ENCODE data around the gene SLC25A42. TPM values are rescaled to one million over a fixed set of nuclear protein-coding genes. Genes with fewer than 3 reads are reported as not detected.

SLC25A42 gene
- total and polyA plus RNA-seq, 2 of the 4 experiments (the other 2 are of a cell fraction), result 2.0 to 9.9 TPM

GRCh38 chr19:19053508-19054314 is 10.1 kb upstream of the SLC25A42 start (continued):
- TF ChIP-seq RFX5 (IDR thresholded peaks at IDR 0.05; ENCODE audit: low read depth, low read length), result no peak

- H4K5ac ChIP-seq (ENCODE audit: low read depth, low read length), result no peak overlapping the region
- no peak for DNase-seq
- H3K27ac ChIP-seq (ENCODE audit: insufficient read depth, low read length), result no peak overlapping the region
- H2AK5ac ChIP-seq (ENCODE audit: low read depth, low read length), result no peak overlapping the region
- H3K27me3 ChIP-seq (ENCODE audit: control insufficient read depth, insufficient read depth, low read length), result no peaks in the 10 kb centered on the region
- BruUV-seq (replicated peaks), result no TSS peak
- no peak overlapping the region for H4K91ac ChIP-seq (ENCODE audit: insufficient read depth, low read depth, low read length)
- H2BK5ac ChIP-seq (ENCODE audit: low read depth, low read length, poor library complexity, severe bottlenecking), result no peak overlapping the region
- H2BK120ac ChIP-seq (ENCODE audit: low read depth, low read length), result no peak overlapping the region
- no peak overlapping the region for H4K8ac ChIP-seq (ENCODE audit: low read depth in 2 of 2, low read length in 2 of 2)
- no peak overlapping the region for H3K4ac ChIP-seq (ENCODE audit: low read depth, low read length)
- no peaks in the 10 kb centered on the region; the same call in 1 of the 2 replicates for H3K9me1 ChIP-seq (ENCODE audit: insufficient read depth, low read length)
- H3K56ac ChIP-seq (ENCODE audit: extremely low read depth, insufficient read depth, low read length), result no peak overlapping the region
- H2AK9ac ChIP-seq (replicated peaks; ENCODE audit: low read depth, low read length, poor library complexity), result no peak overlapping the region
- peaks cover 62% of the 10 kb centered on the region for H3K36me3 ChIP-seq (ENCODE audit: control insufficient read depth, insufficient read depth, low read length)
- 95% methylated on average over 4 of the region's 15 CpGs; no CpG with 5 or more reads in 1 of the 2 experiments for WGBS, 2 experiments (ENCODE audit: extremely low coverage in 2 of 2, insufficient read length in 1 of 2)
- no peak overlapping the region for H3K4me3 ChIP-seq (ENCODE audit: insufficient read depth, low read depth, low read length)
- intact Hi-C loops (cut with micrococcal nuclease) (loop anchor here (1.0 kb wide), 2 partner anchors 59 to 85 kb away; no protein-coding TSS in a partner anchor), in situ Hi-C loops (cut with MboI; ENCODE audit: low sequenced_read_pairs) (no loop called here), dilution Hi-C loops (cut with HindIII; ENCODE audit: low sequenced_read_pairs, unreplicated experiment) (no loop called here)
- H3K9me3 ChIP-seq (ENCODE audit: control insufficient read depth, insufficient read depth, low read length), result no peaks in the 10 kb centered on the region
- H3K18ac ChIP-seq (ENCODE audit: low read depth, low read length), result no peak overlapping the region
- no peak overlapping the region for H2BK15ac ChIP-seq (ENCODE audit: low read depth, low read length)
- no peak overlapping the region for H3K4me2 ChIP-seq (ENCODE audit: low read depth, low read length)
- no peak overlapping the region for H3K23ac ChIP-seq (ENCODE audit: low read depth, low read length)
- ChIA-PET CTCF (no interaction called here), POLR2A (ENCODE audit: unreplicated experiment) (no interaction called here)
- no peak overlapping the region for H2BK20ac ChIP-seq (ENCODE audit: low read depth, low read length)
- ATAC-seq (ENCODE audit: low read depth), result no peak
- no peaks in the 10 kb centered on the region; the same call in 1 of the 2 replicates for H4K20me1 ChIP-seq (ENCODE audit: insufficient read depth, low read length)
- H2AFZ ChIP-seq (replicated peaks; ENCODE audit: low read length, poor library complexity), result no peak overlapping the region
- H3K14ac ChIP-seq (replicated peaks; ENCODE audit: low read depth, low read length), result no peak overlapping the region
- H3K4me1 ChIP-seq (ENCODE audit: control insufficient read depth, insufficient read depth, low read length), result no peaks in the 10 kb centered on the region
- peaks cover 0 to 19% of the 10 kb centered on the region in 2 experiments; a peak in 1 of 4 replicates for H3K79me1 ChIP-seq (ENCODE audit: low read depth in 1 of 2, low read length in 2 of 2)
- H3K9ac ChIP-seq (ENCODE audit: low read depth, low read length), result no peak overlapping the region
- TF ChIP-seq CEBPB (IDR thresholded peaks at IDR 0.05; ENCODE audit: low read depth, low read length) (no peak), RAD21 (IDR thresholded peaks at IDR 0.05; ENCODE audit: low read length) (no peak), SMC3 (IDR thresholded peaks at IDR 0.05; ENCODE audit: low read depth, low read length) (no peak), ELK1 (IDR thresholded peaks at IDR 0.05; ENCODE audit: borderline replicate concordance, low read depth, low read length) (no peak), CHD1 (IDR thresholded peaks at IDR 0.05; ENCODE audit: low read depth, low read length) (no peak), FOS (IDR thresholded peaks at IDR 0.05; ENCODE audit: low read depth, low read length) (no peak), RCOR1 (IDR thresholded peaks at IDR 0.05; ENCODE audit: insufficient replicate concordance, low read length) (no peak), MXI1 (IDR thresholded peaks at IDR 0.05; ENCODE audit: borderline replicate concordance, low read depth, low read length) (no peak), NFE2L2 (IDR thresholded peaks at IDR 0.05; ENCODE audit: low read depth, low read length) (no peak), POLR2A (IDR thresholded peaks at IDR 0.05; ENCODE audit: low read depth, low read length) (no peak), RFX5 (IDR thresholded peaks at IDR 0.05; ENCODE audit: low read depth, low read length) (no peak), MAZ (IDR thresholded peaks at IDR 0.05; ENCODE audit: borderline replicate concordance, low read depth, low read length) (no peak), BHLHE40 (IDR thresholded peaks at IDR 0.05; ENCODE audit: low read depth, low read length) (no peak), USF2 (IDR thresholded peaks at IDR 0.05; ENCODE audit: low read depth, low read length) (no peak)
Measured at GRCh38 chr19:19054315-19054938, 9.4 kb upstream of the SLC25A42 start.
